GM19468 (cell line): ENCODE results near the gene ZNRF2.
"Not testable (repeated sequence)": the region's sequence is repeated elsewhere in the genome, so short reads cannot be mapped to it uniquely, and the experiment has no call there.

Experiments used
- ATAC-seq: cut with Tn5 transposase; IDR thresholded peaks from one replicate; pipeline ENCODE4 v1.9.1; 2021; ENCODE audit warnings: mild to moderate bottlenecking, moderate library complexity, moderate number of reproducible peaks; ENCODE audit not compliant: unreplicated experiment; ENCODE audit errors: extremely low read depth

Gene ZNRF2

GRCh38 chr7:30285536-30286284 lies 1.3 kb downstream of the ZNRF2 start:
- ATAC-seq, result peak; percentile 1

DNA sequence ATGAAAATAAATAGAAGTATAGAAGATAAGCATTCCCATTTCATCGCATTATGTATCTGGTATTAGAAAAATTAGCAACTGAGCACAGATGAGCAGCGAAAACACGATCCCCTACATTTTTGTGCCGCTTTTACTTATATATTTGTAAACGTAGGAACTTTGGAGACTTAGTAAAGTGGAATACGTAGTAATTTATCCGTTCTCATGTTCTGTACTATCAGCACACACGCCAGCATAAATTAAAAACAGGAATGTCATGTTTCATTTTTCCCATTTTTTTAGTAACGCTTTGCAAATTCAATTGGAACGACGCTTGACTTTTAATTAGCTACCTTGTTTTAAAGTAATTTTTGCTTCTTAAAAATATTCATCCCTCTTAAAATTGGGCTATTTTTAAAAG lies 2.4 kb downstream of the ZNRF2 start:
- ATAC-seq, result no peak

- ATAC-seq, result not testable (repeated sequence)
These were observed 3.2 kb downstream of the ZNRF2 start for GRCh38 chr7:30287625-30288024.

GRCh38 chr7:30289634-30290033 lies 5.2 kb downstream of the ZNRF2 start:
- ATAC-seq, result not testable (repeated sequence)

DNA sequence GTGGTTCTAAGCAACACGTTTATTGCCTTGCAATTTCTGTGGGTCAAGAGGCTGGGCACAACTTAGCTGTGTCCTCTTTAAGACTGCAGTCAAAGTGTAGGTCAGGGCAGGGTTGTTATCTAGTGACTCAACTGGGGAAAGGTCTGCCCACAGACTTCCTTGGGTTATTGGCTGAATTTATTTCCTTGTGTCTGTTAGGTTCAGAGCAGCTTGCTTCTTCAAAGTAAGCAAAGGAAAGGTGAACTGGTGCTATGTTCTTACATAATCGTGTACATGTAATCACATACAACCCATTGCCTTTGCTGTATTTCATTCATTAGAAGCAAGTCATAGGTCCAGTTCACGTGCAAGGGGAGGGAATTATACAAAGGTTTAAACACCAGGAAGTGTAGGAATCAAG lies 5.9 kb downstream of the ZNRF2 start:
- not testable (repeated sequence) for ATAC-seq

- ATAC-seq, result not testable (repeated sequence)
These were observed 8.1 kb downstream of the ZNRF2 start for GRCh38 chr7:30292416-30293038.

GRCh38 chr7:30296304-30296703 lies 11.9 kb downstream of the ZNRF2 start:
- not testable (repeated sequence) for ATAC-seq

- ATAC-seq, result not testable (repeated sequence)
These were observed 13.1 kb downstream of the ZNRF2 start for GRCh38 chr7:30297499-30297898.

GRCh38 chr7:30298409-30298808 lies 14.0 kb downstream of the ZNRF2 start:
- not testable (repeated sequence) for ATAC-seq

DNA sequence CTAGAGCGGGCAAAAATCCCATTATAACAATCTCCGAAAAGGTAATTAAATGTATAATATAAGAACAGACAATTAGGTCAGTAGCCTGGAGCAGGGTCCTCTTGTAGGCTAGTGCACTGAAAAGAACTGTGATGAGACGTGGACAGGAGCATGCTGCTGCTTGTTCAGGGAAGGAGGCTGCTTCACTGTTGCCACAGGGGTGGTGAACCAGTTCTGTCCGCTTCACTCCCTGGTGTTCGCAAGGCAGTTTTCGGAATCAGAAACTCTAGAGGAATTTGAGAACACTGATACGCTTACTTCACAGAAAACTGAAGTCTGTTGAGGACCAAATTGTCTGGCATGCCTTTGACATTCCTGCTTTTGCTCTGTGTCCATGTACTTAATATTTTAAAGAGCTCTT lies 17.4 kb downstream of the ZNRF2 start:
- ATAC-seq, result no peak

DNA sequence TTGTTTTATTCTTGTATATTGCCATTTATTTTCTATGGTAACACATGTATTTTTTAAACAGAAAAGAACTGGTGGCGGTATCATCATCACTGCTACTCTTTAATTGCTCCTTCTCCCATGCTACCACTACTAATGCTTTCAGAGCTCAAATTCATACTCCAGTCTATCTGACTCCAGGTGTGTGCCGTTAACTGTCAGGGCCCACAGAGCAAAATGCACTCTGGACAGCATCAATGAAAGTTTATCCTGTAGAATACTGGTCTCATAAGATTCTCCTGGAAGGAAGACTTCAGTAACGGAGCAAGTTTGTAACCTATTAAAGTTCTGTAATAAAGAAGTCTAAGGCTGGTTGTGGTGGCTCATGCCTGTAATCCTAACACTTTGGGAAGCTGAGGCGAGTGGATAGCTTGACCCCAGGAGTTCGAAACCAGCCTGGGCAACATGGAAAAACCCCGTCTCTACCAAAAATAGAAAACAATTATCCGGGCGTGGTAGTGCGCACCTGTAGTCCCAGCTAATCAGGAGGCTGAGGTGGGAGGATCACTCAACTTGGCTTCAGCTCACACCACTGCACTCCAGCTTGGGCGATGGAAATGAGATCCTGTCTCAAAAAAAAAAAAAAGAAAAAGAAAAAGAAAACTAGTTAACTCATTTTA lies 18.4 kb downstream of the ZNRF2 start:
- ATAC-seq, result no peak

DNA sequence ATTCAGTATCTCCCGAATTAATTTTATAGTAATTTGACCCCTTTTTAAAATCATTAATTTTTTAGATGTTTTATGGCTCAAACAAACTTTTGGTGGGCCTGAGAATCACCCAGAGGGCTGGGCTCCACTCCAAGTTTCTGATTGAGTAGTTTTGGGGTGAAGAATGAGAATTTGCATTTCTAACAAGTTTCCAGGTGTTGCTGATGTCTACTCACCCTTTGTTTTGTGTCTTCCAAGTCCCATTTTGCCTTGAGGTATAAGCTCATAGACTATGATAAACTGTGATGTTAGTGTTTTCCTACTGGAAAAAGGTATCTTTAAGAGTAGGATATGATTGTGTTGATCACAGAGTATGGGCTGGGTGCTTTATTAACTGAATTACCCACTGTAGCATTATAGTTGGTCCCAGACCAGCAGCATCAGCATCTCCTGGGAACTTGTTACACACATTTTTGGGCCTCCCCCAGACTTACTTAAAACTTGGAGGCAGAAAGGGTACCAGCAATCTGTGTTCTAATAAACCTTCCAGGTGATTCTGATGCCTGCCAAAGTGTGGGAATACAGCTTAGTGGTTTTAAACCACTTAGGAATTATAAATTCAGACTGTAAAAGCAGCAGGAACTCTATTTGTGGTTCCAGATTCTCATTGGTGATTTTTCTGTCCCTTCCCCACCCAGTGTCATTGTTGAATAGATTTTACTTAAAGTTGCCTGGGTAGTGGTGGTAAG lies 19.1 kb downstream of the ZNRF2 start:
- ATAC-seq, result no peak

GRCh38 chr7:30304177-30304884 lies 19.9 kb downstream of the ZNRF2 start:
- no peak for ATAC-seq

- no peak for ATAC-seq
These were observed 22.6 kb downstream of the ZNRF2 start for GRCh38 chr7:30306976-30307375.

GRCh38 chr7:30308389-30308788 lies 24.0 kb downstream of the ZNRF2 start:
- no peak for ATAC-seq

DNA sequence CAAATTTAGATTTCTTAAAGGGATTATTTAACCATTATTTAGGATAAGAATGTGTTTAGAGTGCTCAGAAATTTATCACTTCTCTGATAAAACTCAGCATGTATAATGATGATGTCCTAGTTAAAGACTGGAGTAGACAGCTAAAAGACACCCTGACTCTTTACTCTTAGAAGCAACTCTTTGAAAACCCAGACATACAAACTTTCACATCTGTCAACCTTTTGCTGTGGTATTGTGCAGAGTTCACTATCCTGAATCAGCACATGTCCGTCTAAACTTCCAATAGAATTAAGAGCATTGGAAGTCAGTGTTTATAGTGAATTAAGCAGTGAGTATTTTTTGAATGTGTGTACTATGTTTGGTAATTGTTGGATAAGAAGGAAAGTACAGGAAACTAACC lies 24.9 kb downstream of the ZNRF2 start:
- no peak for ATAC-seq

DNA sequence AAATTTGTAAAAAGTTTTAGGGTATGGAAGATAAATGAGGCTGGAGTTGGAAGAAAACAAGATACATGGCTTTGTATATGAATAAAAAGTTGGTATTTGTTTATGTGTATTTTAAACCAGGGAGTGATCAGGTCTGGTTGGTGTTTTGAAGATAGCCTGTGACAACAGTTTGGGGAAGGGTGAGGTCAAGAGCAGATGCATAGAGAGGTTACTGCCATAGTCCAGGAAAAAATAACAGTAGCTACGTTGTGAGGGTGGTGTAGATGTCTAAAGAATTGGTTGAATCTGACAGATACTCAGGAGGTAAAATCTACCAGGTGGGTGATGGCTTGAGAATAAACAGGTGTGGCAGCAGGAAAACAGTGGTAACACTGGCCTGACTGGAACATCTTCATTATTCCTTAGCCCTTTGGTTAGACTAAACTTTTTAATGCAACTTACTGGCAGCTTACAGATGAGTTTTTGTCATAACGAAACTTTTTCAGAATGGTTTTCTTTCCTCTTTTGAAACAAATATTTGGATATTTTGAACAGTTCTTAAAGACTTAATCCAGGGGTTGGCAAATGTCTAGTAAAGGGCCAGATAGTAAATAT lies 25.5 kb downstream of the ZNRF2 start:
- ATAC-seq, result no peak

GRCh38 chr7:30310674-30311362 lies 26.4 kb downstream of the ZNRF2 start:
- no peak for ATAC-seq

GRCh38 chr7:30312178-30312577 lies 27.8 kb downstream of the ZNRF2 start:
- no peak for ATAC-seq
